T-helper 2 cell (primary cell): ENCODE results near the gene CLCA2.

Experiments used
- DNase-seq, 5 experiments: peaks; one replicate each; pipeline versions ENCODE4 v3.0.0 to v3.0.0-alpha.2; 2012 to 2022

The CLCA2 gene

DNA sequence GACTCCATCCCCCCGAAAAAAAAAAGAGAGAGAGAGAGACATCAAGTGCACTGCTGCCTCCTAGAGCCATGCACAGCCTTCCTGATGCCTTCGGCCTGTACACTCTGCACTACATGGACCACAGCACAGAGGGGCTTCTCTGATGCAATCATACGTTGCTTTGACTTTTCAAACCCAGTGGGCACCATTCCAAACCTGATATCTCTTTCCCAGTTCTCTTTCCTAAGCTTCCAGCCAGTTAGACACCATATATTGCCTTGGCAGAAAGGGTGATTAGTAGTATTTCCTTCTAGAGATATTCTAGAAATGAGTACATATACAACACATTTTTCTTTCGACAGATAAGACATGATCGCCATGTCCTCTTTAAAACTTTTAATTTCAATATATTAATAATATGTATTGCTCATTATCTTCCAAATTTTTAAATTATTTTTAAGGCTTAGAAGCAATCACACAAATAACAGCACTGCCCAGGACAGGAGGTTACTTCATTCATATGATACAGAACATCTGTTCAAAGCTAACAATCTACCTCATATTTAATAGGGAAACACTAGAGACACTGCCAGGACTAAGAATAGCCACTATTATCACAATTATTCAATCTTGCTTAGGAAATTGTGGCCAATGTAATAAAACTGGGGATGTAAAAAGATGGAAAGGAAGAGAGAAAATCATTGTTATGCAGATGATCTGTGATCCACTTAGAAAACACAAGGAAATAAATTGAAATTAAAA is 54.6 kb downstream of the CLCA2 start:
- no peak for DNase-seq

DNA sequence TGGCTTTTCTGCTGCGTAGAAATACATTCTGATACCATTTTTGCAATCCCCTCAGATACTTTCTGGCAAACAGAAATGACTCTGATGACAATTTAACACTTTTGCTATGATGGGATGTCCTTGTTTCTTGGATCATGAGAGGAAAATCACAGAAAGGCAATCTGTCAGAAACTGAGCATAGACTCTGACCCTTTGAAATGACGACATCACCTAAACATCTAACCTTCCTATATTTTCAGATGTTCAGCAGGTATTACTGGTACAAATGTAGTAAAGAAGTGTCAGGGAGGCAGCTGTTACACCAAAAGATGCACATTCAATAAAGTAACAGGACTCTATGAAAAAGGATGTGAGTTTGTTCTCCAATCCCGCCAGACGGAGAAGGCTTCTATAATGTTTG is 58.0 kb downstream of the CLCA2 start:
- no peak for DNase-seq

DNA sequence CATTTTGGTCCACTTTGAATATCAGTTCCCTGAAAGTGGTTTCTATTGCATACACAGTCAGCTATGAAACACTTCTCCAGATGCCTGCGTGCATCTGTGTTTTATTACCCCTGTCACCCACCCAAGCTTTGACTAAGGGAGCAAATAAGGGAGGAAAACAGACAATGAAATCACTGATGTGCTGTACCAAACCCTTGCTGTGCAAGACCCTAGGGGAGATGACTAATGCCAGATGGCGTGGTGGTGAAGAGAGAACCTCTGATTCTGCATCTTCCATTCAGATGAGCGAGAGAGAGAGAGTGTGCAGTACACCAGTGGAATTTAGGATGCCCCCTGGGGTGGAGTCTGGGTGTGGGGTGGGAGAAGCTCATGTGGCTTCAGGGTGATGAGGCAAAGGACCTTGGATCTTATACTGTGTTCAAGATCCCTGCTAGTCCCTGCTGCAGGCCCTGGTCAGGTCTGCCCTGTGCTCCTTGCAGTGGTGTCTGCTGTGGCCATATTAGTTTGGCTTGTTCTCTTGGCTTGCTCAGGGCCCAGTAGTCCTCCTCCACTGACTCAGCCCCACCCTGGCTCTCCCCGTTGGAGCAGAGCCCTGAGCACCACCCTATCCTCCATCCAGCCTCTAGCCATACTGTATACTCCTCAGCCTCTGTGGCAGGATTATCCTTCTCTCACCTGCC is 63.3 kb downstream of the CLCA2 start:
- DNase-seq, result no peak

DNA sequence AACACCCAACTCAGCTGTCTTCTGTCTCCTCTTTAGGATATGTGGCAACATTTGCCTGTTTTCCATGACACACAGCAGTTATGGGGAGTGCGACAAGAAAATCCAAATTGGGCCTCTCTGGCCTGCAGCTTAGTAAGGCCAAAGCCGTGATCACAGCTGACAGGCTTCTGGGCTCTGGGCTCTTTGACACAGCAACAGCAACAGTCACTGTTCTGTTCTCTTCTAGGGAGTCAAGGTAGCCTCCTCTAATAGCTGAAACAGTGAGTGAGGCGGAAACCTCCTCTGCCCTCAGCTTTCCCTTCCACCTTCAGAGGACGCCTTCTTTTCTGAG is 63.8 kb downstream of the CLCA2 start:
- DNase-seq, result no peak

DNA sequence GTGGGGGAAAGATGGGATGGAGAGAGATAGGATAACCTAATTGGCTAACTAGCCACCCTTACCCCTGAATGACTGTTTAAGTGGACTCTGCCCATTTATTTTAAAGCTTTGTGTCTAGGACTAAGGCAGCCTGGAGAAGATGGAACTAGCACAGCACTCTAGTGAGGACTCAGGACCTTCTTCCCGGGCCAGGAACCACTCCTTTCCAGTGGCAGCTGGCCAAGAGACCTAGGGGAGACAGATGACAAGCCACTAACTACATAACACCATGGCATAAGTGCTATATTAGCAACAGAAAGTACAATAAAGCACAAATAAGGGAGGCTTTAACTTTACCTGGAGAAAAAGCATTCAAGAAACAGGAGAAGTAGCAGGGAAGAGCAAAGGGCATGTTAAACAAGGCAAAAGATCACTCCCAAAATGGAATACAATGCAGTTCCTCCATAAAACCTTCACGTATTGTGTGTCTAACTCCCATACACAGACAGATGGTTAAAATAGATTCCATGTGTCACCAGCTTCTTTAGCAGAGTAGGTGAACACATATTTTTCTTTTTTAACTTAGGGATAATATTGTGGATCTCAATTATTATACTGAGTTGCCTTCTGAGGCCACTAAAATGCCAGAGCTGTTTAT is 65.4 kb downstream of the CLCA2 start:
- no peak for DNase-seq

DNA sequence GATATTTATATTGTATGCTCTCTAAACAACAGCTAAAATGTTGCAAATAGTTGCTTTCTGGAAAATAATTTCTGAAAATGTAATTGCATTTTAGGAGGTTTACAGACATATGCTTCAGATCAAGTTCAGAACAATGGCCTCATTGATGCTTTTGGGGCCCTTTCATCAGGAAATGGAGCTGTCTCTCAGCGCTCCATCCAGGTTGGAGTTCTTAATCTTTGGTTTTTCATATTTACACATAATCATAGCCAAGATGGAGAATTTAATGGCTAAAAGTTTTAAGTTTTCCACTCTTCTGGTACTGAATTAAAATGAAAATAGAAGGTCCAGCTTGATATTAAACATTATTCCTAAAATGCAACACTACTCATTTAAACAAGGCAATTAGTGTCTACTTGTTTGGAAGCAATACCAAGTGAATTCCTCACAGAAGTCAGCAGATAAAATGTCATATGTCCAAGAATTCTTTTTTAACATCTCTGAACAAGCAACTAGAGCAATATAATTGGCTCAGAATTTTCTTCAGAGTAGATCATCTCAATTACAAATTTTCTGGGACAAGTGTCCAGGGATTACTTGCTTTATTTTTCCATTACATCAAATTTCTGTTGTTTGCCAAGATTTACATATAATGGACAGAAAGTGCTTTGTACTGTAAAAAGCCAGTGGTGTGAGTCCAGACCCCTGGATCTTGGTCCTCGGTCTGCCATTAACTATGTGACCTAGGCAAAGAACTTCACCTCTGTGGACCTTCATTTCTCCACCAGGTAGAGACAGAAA is 67.4 kb downstream of the CLCA2 start:
- DNase-seq, result no peak

DNA sequence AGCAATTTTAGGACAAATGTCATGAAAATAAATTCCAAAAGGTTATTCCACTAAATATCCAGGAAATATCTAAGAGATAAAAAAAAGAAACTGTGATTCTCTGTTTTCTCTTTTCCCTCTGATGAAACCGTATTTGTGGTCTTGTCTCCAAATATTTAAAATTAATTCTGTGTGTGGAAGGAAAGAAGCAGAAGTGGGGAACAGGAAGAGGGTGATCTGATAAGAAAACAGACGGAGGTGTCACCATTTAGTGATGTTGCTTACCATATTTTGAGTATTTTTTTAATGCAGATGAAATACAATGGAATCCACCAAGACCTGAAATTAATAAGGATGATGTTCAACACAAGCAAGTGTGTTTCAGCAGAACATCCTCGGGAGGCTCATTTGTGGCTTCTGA is 74.3 kb downstream of the CLCA2 start:
- no peak for DNase-seq

DNA sequence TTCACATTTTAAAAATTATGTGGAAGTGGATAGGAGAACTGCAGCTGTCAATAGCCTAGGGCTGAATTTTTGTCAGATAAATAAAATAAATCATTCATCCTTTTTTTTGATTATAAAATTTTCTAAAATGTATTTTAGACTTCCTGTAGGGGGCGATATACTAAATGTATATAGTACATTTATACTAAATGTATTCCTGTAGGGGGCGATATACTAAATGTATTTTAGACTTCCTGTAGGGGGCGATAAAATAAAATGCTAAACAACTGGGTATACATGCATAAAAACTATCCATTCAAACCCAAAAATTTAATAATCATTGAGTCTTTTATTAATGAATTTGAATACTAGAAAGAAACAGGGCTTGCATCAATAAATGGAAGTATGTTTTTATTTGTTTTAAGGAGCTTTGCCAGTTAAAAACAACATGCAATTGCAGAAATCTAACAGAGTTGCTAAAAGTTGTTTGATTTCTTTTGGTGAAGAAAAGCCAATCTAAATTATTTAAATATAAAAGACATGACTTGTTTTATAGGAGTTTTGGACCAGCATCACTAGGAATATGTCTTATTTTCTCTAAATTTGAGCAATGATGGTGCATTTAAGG is 76.1 kb downstream of the CLCA2 start:
- peak in 2 of 5 experiments; percentile 54 for DNase-seq

DNA sequence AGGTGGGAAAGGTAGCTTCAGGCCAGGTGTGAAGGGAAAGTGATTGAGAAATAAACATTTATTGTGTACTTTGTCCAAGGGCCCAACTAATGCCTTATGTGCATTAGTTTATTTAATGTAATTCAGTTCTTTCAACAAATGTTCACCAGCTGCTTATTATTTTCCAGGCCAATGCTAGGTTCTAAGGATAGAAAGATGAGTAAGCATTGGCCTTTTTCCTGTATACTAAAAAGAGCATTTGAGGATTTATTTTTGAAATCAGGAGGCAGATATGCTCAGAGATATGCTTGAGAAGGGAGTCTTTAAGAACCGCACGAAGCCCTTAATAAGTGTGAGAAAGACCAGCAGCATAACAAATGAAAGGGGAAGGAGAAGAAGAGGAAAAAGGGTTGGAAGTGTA is 76.7 kb downstream of the CLCA2 start:
- no peak for DNase-seq

DNA sequence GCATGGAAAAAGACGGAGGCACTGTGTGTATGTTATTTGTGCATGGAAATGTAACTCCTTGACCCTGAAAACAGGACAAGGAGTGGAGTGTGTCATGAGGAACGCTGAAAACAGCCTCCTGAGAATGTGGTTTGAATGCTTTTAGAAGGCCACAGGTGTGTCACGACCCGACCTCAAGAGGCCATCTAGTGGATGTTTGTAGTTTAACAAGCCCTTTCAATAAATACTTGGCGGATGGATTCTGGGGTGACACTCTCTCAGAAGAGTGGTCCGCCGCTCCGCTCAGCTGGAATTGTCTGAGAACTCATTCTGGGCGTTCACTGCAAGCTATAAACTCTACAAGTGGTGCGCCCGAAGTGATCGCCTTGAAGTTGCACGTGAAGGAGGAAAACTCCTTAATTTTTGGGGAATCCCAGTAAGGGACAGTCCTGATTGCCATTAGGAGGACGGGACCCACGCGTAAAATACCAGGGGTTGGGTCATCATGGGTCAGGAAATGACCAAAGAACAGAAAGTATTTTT is 78.2 kb downstream of the CLCA2 start:
- DNase-seq, result peak in 4 of 5 experiments; percentile 4 to 70 (median 20)

DNA sequence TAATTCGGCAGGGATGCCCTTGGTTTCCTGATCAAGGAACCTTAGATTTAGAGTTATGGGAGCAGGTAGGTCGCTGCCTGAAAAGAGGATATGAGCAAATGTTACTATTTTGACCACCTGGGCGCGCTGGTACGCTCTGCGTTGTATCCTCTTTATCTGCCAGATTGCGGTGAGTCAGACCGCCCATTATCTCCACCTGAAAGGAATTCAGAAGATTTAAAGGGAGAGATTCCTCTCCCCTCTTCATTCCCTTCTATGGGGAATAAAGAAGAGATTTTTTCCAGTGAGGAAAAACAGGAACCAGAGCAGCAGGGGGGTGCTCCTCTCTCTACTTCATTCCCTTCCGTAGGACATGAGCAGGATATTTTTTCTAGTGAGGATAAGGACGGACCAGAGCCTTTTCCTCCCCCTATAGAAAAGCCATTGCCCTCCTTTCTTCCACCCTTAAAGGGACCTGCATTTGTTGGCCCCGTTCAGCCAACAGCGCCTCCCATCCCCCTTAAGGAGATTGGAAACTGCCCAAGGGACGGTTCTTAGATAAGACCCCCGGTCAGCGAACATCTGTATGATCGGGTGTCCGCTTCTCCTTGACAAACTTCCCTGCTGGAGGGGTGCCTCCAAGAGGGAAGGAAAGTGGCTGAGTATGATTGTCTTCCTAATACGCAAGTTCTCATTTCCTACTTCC is 78.9 kb downstream of the CLCA2 start:
- DNase-seq, result no peak

DNA sequence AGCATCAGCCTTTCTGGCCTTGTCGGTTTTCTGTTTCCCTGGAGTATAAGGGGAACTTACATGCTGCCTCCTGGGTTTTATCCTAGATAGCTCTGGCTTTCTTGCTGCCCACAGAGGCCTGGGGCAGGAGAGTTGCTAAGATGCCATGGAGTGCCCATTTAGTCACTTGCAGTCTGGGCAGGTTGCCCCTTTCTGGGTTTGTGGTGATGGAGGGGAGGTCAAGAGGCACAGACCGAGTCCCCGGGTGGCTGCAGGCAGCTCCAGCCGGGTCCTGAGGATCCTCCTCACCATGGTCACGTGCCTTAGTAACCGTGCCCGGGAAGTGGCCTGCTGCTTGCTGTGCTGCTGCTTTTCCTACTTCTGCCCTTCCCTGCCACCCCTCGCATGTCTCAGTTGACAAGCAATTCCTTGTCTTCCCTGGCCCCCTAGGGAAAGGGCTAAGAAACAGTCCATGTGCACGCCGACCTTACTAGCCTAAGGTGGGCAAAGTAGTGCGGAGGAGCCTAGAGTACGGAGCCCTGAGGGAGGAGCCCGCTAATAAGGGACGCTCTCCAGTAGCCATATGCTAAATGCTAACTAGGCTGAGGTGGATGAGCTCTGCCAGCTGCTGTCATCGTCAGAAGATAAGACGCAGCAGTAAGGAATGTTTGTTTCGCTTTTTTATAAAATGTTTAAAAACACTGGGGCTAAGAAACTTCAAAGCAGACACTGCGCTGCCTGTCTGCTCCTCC is 79.6 kb downstream of the CLCA2 start:
- DNase-seq, result no peak

DNA sequence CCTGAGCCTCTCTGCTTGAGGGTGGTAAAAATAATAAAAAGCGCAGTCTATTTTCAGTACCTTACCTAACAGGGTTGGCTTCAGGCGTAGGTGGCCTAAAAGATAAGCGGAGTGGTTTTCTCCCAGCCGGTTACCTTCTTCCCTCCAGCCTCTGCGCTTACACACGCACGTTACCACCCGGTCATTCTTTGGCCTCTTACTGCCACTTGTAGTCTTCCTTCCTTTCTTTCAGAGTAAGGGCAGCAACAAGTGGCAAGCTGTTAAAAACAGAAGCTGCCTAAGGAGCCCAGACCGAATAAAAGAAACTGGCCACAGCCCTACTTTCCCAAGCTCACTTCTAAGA is 80.1 kb downstream of the CLCA2 start:
- no peak for DNase-seq

DNA sequence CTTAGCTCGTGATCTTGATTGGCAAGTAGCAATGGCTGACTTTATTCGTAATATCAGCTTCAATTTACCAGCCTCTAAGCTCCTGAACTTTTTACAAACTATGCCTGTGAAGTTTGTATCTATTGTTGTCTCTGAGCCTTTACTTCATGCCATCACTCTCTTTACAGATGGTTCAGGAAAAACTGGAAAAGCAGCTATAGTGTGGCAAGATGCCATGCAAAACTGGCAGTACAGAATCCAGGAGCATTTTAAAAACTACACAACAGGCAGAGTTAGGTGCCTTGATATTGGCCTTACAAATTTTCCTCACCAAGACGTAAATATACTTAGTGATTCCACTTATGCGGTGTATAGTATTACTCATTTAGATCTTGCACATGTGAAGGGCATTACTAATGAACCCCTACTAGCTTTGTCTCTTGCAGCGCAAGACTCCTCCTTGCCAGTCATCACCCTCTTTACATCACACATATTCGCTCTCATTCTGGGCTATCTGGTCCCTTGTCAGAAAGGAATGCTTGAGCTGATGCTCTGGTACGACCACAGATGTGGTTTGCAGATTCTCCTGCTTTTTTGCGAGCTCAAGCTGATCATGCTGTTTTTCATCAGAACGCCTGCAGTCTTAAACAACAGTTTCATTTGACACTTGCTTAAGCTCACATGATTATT is 81.1 kb downstream of the CLCA2 start:
- no peak for DNase-seq

DNA sequence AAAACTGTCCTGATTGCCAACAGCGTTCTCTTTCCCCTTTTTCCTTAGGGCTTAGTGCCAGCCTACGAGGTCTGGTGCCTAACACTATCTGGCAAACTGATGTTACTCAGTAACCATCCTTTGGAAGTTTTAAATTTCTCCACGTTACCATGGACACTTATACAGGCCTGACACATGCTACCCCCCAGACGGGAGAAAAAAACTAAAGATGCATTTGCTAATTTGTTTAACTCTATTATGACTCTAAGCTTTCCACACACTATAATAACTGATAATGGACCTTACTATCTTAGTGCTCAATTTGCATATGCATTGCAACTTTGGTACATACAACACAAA is 81.6 kb downstream of the CLCA2 start:
- DNase-seq, result no peak
